ENCODE results near the gene SAFB2.

The SAFB2 gene

GRCh38 chr19:5562280-5562679 lies 60.3 kb downstream of the SAFB2 start:
- no peaks in the 10 kb centered on the region for H3K36me3 ChIP-seq (ENCODE audit: control insufficient read depth, insufficient read depth, low read length)
- H3K27ac ChIP-seq (ENCODE audit: low read depth, low read length), result no peak overlapping the region
- H3K27me3 ChIP-seq (ENCODE audit: control insufficient read depth, insufficient read depth, low read length), result peaks cover 11% of the 10 kb centered on the region

GRCh38 chr19:5561559-5561958 lies 61.0 kb downstream of the SAFB2 start:
- Histone ChIP-seq H3K4me3 (ENCODE audit: low read length) (no peak overlapping the region), H3K9ac (ENCODE audit: low read length) (no peak overlapping the region), H3K4me1 (ENCODE audit: control insufficient read depth, insufficient read depth, low read length) (no peaks in the 10 kb centered on the region), H3K36me3 (ENCODE audit: control insufficient read depth, insufficient read depth, low read length) (no peaks in the 10 kb centered on the region), H3K27ac (ENCODE audit: low read depth, low read length) (no peak overlapping the region), H3K27me3 (ENCODE audit: control insufficient read depth, insufficient read depth, low read length) (peaks cover 5% of the 10 kb centered on the region)

More at GRCh38 chr19:5562280-5562679, 60.3 kb downstream of the SAFB2 start:
- no peak overlapping the region for H3K9ac ChIP-seq (ENCODE audit: low read length)
- H3K4me3 ChIP-seq (ENCODE audit: low read length), result no peak overlapping the region
- H3K4me1 ChIP-seq (ENCODE audit: control insufficient read depth, insufficient read depth, low read length), result no peaks in the 10 kb centered on the region

- peaks cover 5% of the 10 kb centered on the region for H3K27me3 ChIP-seq (ENCODE audit: control insufficient read depth, insufficient read depth, low read length)
- no peaks in the 10 kb centered on the region for H3K36me3 ChIP-seq (ENCODE audit: control insufficient read depth, insufficient read depth, low read length)
- no peak overlapping the region for H3K4me3 ChIP-seq (ENCODE audit: low read length)
- H3K9ac ChIP-seq (ENCODE audit: low read length), result no peak overlapping the region
- no peak overlapping the region for H3K27ac ChIP-seq (ENCODE audit: low read depth, low read length)
- no peaks in the 10 kb centered on the region for H3K4me1 ChIP-seq (ENCODE audit: control insufficient read depth, insufficient read depth, low read length)
Observed at GRCh38 chr19:5560156-5560555, 62.4 kb downstream of the SAFB2 start.

- Histone ChIP-seq H3K36me3 (ENCODE audit: control insufficient read depth, insufficient read depth, low read length) (no peaks in the 10 kb centered on the region), H3K4me3 (ENCODE audit: low read length) (no peak overlapping the region), H3K27ac (ENCODE audit: low read depth, low read length) (no peak overlapping the region), H3K4me1 (ENCODE audit: control insufficient read depth, insufficient read depth, low read length) (no peaks in the 10 kb centered on the region), H3K27me3 (ENCODE audit: control insufficient read depth, insufficient read depth, low read length) (peaks cover 4% of the 10 kb centered on the region), H3K9ac (ENCODE audit: low read length) (no peak overlapping the region)
Observed at GRCh38 chr19:5559804-5560133, 62.8 kb downstream of the SAFB2 start.

- no peak overlapping the region for H3K27ac ChIP-seq (ENCODE audit: low read depth, low read length)
- H3K4me1 ChIP-seq (ENCODE audit: control insufficient read depth, insufficient read depth, low read length), result no peaks in the 10 kb centered on the region
- no peak overlapping the region for H3K9ac ChIP-seq (ENCODE audit: low read length)
- H3K4me3 ChIP-seq (ENCODE audit: low read length), result no peak overlapping the region
- H3K36me3 ChIP-seq (ENCODE audit: control insufficient read depth, insufficient read depth, low read length), result no peaks in the 10 kb centered on the region
- peaks cover 3% of the 10 kb centered on the region for H3K27me3 ChIP-seq (ENCODE audit: control insufficient read depth, insufficient read depth, low read length)
Observed at GRCh38 chr19:5558101-5558621, 64.4 kb downstream of the SAFB2 start.

GRCh38 chr19:5557691-5558090 lies 64.9 kb downstream of the SAFB2 start:
- Histone ChIP-seq H3K27ac (ENCODE audit: low read depth, low read length) (no peak overlapping the region), H3K9ac (ENCODE audit: low read length) (no peak overlapping the region), H3K27me3 (ENCODE audit: control insufficient read depth, insufficient read depth, low read length) (peaks cover 3% of the 10 kb centered on the region), H3K36me3 (ENCODE audit: control insufficient read depth, insufficient read depth, low read length) (no peaks in the 10 kb centered on the region), H3K4me3 (ENCODE audit: low read length) (no peak overlapping the region), H3K4me1 (ENCODE audit: control insufficient read depth, insufficient read depth, low read length) (no peaks in the 10 kb centered on the region)

GRCh38 chr19:5554828-5555227 lies 67.7 kb downstream of the SAFB2 start:
- H3K36me3 ChIP-seq (ENCODE audit: control insufficient read depth, insufficient read depth, low read length), result no peaks in the 10 kb centered on the region
- no peaks in the 10 kb centered on the region for H3K4me1 ChIP-seq (ENCODE audit: control insufficient read depth, insufficient read depth, low read length)
- H3K9ac ChIP-seq (ENCODE audit: low read length), result no peak overlapping the region
- H3K27me3 ChIP-seq (ENCODE audit: control insufficient read depth, insufficient read depth, low read length), result no peaks in the 10 kb centered on the region
- H3K27ac ChIP-seq (ENCODE audit: low read depth, low read length), result no peak overlapping the region
- H3K4me3 ChIP-seq (ENCODE audit: low read length), result no peak overlapping the region

GRCh38 chr19:5553892-5554291 lies 68.7 kb downstream of the SAFB2 start:
- no peak overlapping the region for H3K4me3 ChIP-seq (ENCODE audit: low read length)
- H3K27ac ChIP-seq (ENCODE audit: low read depth, low read length), result no peak overlapping the region
- no peak overlapping the region for H3K9ac ChIP-seq (ENCODE audit: low read length)
- H3K27me3 ChIP-seq (ENCODE audit: control insufficient read depth, insufficient read depth, low read length), result no peaks in the 10 kb centered on the region
- no peaks in the 10 kb centered on the region for H3K36me3 ChIP-seq (ENCODE audit: control insufficient read depth, insufficient read depth, low read length)
- no peaks in the 10 kb centered on the region for H3K4me1 ChIP-seq (ENCODE audit: control insufficient read depth, insufficient read depth, low read length)

GRCh38 chr19:5547881-5548280 lies 74.7 kb downstream of the SAFB2 start:
- H3K9ac ChIP-seq (ENCODE audit: low read length), result no peak overlapping the region

GRCh38 chr19:5545984-5546383 lies 76.6 kb downstream of the SAFB2 start:
- Histone ChIP-seq H3K27ac (ENCODE audit: low read depth, low read length) (no peak overlapping the region), H3K36me3 (ENCODE audit: control insufficient read depth, insufficient read depth, low read length) (no peaks in the 10 kb centered on the region), H3K9ac (ENCODE audit: low read length) (no peak overlapping the region), H3K4me3 (ENCODE audit: low read length) (no peak overlapping the region), H3K4me1 (ENCODE audit: control insufficient read depth, insufficient read depth, low read length) (no peaks in the 10 kb centered on the region), H3K27me3 (ENCODE audit: control insufficient read depth, insufficient read depth, low read length) (no peaks in the 10 kb centered on the region)

More at GRCh38 chr19:5547881-5548280, 74.7 kb downstream of the SAFB2 start:
- Histone ChIP-seq H3K4me3 (ENCODE audit: low read length) (no peak overlapping the region), H3K4me1 (ENCODE audit: control insufficient read depth, insufficient read depth, low read length) (no peaks in the 10 kb centered on the region), H3K27ac (ENCODE audit: low read depth, low read length) (no peak overlapping the region), H3K36me3 (ENCODE audit: control insufficient read depth, insufficient read depth, low read length) (no peaks in the 10 kb centered on the region), H3K27me3 (ENCODE audit: control insufficient read depth, insufficient read depth, low read length) (no peaks in the 10 kb centered on the region)

- no peak overlapping the region for H3K9ac ChIP-seq (ENCODE audit: low read length)
Observed at GRCh38 chr19:5545051-5545450, 77.5 kb downstream of the SAFB2 start.

GRCh38 chr19:5542665-5543064 lies 79.9 kb downstream of the SAFB2 start:
- no peak overlapping the region for H3K9ac ChIP-seq (ENCODE audit: low read length)
- peaks cover 4% of the 10 kb centered on the region for H3K27me3 ChIP-seq (ENCODE audit: control insufficient read depth, insufficient read depth, low read length)

More at GRCh38 chr19:5545051-5545450, 77.5 kb downstream of the SAFB2 start:
- Histone ChIP-seq H3K36me3 (ENCODE audit: control insufficient read depth, insufficient read depth, low read length) (no peaks in the 10 kb centered on the region), H3K27me3 (ENCODE audit: control insufficient read depth, insufficient read depth, low read length) (no peaks in the 10 kb centered on the region), H3K4me1 (ENCODE audit: control insufficient read depth, insufficient read depth, low read length) (no peaks in the 10 kb centered on the region), H3K4me3 (ENCODE audit: low read length) (no peak overlapping the region), H3K27ac (ENCODE audit: low read depth, low read length) (no peak overlapping the region)

GRCh38 chr19:5541456-5541855 lies 81.1 kb downstream of the SAFB2 start:
- H3K4me3 ChIP-seq (ENCODE audit: low read length), result no peak overlapping the region
- no peaks in the 10 kb centered on the region for H3K4me1 ChIP-seq (ENCODE audit: control insufficient read depth, insufficient read depth, low read length)
- peaks cover 4% of the 10 kb centered on the region for H3K27me3 ChIP-seq (ENCODE audit: control insufficient read depth, insufficient read depth, low read length)
- H3K27ac ChIP-seq (ENCODE audit: low read depth, low read length), result no peak overlapping the region
- H3K9ac ChIP-seq (ENCODE audit: low read length), result no peak overlapping the region
- H3K36me3 ChIP-seq (ENCODE audit: control insufficient read depth, insufficient read depth, low read length), result no peaks in the 10 kb centered on the region

More at GRCh38 chr19:5542665-5543064, 79.9 kb downstream of the SAFB2 start:
- Histone ChIP-seq H3K4me1 (ENCODE audit: control insufficient read depth, insufficient read depth, low read length) (no peaks in the 10 kb centered on the region), H3K4me3 (ENCODE audit: low read length) (no peak overlapping the region), H3K36me3 (ENCODE audit: control insufficient read depth, insufficient read depth, low read length) (no peaks in the 10 kb centered on the region), H3K27ac (ENCODE audit: low read depth, low read length) (no peak overlapping the region)
